Skeletal muscle cell (primary cell): ENCODE results near the gene ZBP1.

Experiments
- DNase-seq: peaks from one replicate; pipeline ENCODE4 v3.0.0-alpha.2; 2010; ENCODE audit warnings: low read depth
- H3K4me3 ChIP-seq: 2 replicates; pipeline ENCODE4 v1.5.1; 2011; ENCODE audit warnings: low read depth, mild to moderate bottlenecking, control low read depth, low read length, moderate library complexity

Gene ZBP1

GRCh38 chr20:57659517-57660180 is 39.4 kb upstream of the ZBP1 start:
- DNase-seq: no peak
- H3K4me3 ChIP-seq: no peak overlapping the region

GRCh38 chr20:57658833-57659516 is 38.7 kb upstream of the ZBP1 start:
- no peak for DNase-seq
- H3K4me3 ChIP-seq: no peak overlapping the region

- no peak overlapping the region for H3K4me3 ChIP-seq
- DNase-seq: no peak
Observed at GRCh38 chr20:57658447-57658832, 38.2 kb upstream of the ZBP1 start.

- DNase-seq: no peak
- no peak overlapping the region for H3K4me3 ChIP-seq
Observed at GRCh38 chr20:57657535-57658446, 37.6 kb upstream of the ZBP1 start.

GRCh38 chr20:57656821-57657534 is 36.8 kb upstream of the ZBP1 start:
- DNase-seq: no peak

GRCh38 chr20:57656252-57656820 is 36.1 kb upstream of the ZBP1 start:
- DNase-seq: no peak

More at GRCh38 chr20:57656821-57657534, 36.8 kb upstream of the ZBP1 start:
- H3K4me3 ChIP-seq: no peak overlapping the region

GRCh38 chr20:57655809-57656155 is 35.6 kb upstream of the ZBP1 start:
- H3K4me3 ChIP-seq: no peak overlapping the region
- DNase-seq: no peak

More at GRCh38 chr20:57656252-57656820, 36.1 kb upstream of the ZBP1 start:
- H3K4me3 ChIP-seq: no peak overlapping the region

- DNase-seq: no peak
Observed at GRCh38 chr20:57654998-57655808, 35.0 kb upstream of the ZBP1 start.

GRCh38 chr20:57654363-57654997 is 34.3 kb upstream of the ZBP1 start:
- peak; percentile 18 for DNase-seq
- no peak overlapping the region for H3K4me3 ChIP-seq

More at GRCh38 chr20:57654998-57655808, 35.0 kb upstream of the ZBP1 start:
- no peak overlapping the region for H3K4me3 ChIP-seq

GRCh38 chr20:57653910-57654309 is 33.7 kb upstream of the ZBP1 start:
- no peak overlapping the region for H3K4me3 ChIP-seq
- DNase-seq: no peak

GRCh38 chr20:57653546-57653900 is 33.3 kb upstream of the ZBP1 start:
- no peak overlapping the region for H3K4me3 ChIP-seq
- no peak for DNase-seq

- no peak for DNase-seq
- H3K4me3 ChIP-seq: no peak overlapping the region
Observed at GRCh38 chr20:57652606-57653545, 32.6 kb upstream of the ZBP1 start.

GRCh38 chr20:57651881-57652605 is 31.8 kb upstream of the ZBP1 start:
- no peak for DNase-seq
- H3K4me3 ChIP-seq: no peak overlapping the region

GRCh38 chr20:57650756-57651483 is 30.7 kb upstream of the ZBP1 start:
- DNase-seq: no peak
- no peak overlapping the region for H3K4me3 ChIP-seq

GRCh38 chr20:57650266-57650665 is 30.0 kb upstream of the ZBP1 start:
- no peak for DNase-seq
- no peak overlapping the region for H3K4me3 ChIP-seq

- DNase-seq: no peak
Observed at GRCh38 chr20:57649617-57650015, 29.4 kb upstream of the ZBP1 start.

More at GRCh38 chr20:57649617-57650015, 29.4 kb upstream of the ZBP1 start:
- no peak overlapping the region for H3K4me3 ChIP-seq
